HepG2 (cell line): Measurements from ENCODE around the gene PSMB1. TPM values are rescaled to one million over a fixed set of nuclear protein-coding genes. Genes with fewer than 3 reads are reported as not detected.

Experiments used
- BRCA1 ChIP-seq: sonication (generic); formaldehyde crosslinking; IDR thresholded peaks from 2 replicates; pipeline ENCODE4 v1.4.0; 2020; ENCODE audit warnings: missing genetic modification reagents
- PCBP1 ChIP-seq: fragments of 200-400 bp; formaldehyde crosslinking; IDR thresholded peaks from 2 replicates; pipeline ENCODE4 v1.6.1; 2017; ENCODE audit warnings: mild to moderate bottlenecking, low read depth, low read length, borderline replicate concordance
- PRPF4 ChIP-seq: fragments of 200-400 bp; formaldehyde crosslinking; IDR thresholded peaks from 2 replicates; pipeline ENCODE4 v1.6.1; 2016; ENCODE audit warnings: low read length, low read depth; ENCODE audit not compliant: poor library complexity, severe bottlenecking
- REL ChIP-seq: sonication (generic); formaldehyde crosslinking; conservative IDR thresholded peaks from 2 replicates; pipeline ENCODE4 v1.8.0; 2022; ENCODE audit warnings: mild to moderate bottlenecking, missing genetic modification reagents, moderate library complexity
- SP2 ChIP-seq: sonication (generic); formaldehyde crosslinking; IDR thresholded peaks from 2 replicates; pipeline ENCODE4 v1.5.1; 2020; ENCODE audit warnings: mild to moderate bottlenecking, missing genetic modification reagents
- ZMYM2 ChIP-seq: sonication (generic); formaldehyde crosslinking; IDR thresholded peaks from 2 replicates; pipeline ENCODE4 v1.8.0; 2022; ENCODE audit warnings: mild to moderate bottlenecking, missing genetic modification reagents
- ZNF329 ChIP-seq: sonication (generic); formaldehyde crosslinking; IDR thresholded peaks from 2 replicates; pipeline ENCODE4 v1.9.0; 2021; ENCODE audit warnings: low read depth, mild to moderate bottlenecking, missing genetic modification reagents
- ZNF703 ChIP-seq: sonication (generic); formaldehyde crosslinking; IDR thresholded peaks from 2 replicates; pipeline ENCODE4 v1.5.1; 2020; ENCODE audit warnings: missing genetic modification reagents, mild to moderate bottlenecking, moderate library complexity, borderline replicate concordance
- polyA plus RNA-seq, 8 experiments: library from polyadenylated mRNA; depleted of rRNA in 3 of 8; stranded (reverse) in 7 of 8; unstranded in 1 of 8; fragments of >200 nt; fragmentation: Illumina TruSeq in 4 of 8; extraction: Trizol in 4 of 8; gene quantifications; 2 replicates each; pipeline versions ENCODE4 v1.2.1 to v1.2.3, GENCODE V29; 2011 to 2016; ENCODE audit warnings: low read depth in 4 of 8, missing spikeins in 1 of 8, mixed read lengths in 1 of 8; ENCODE audit not compliant: insufficient read depth in 1 of 8
- total RNA-seq, 5 experiments: library from RNA; depleted of rRNA; stranded (reverse); fragments of >200 nt; fragmentation: Illumina TruSeq; extraction: Trizol; gene quantifications; 2 replicates each; pipeline ENCODE4 v1.2.3, GENCODE V29; 2016; ENCODE audit warnings: low read depth in 1 of 5
- TF ChIP-seq, protein P1 (sequence below): sonication (generic); formaldehyde crosslinking; IDR thresholded peaks from 2 replicates; pipeline ENCODE4 v1.4.0; 2020; ENCODE audit warnings: missing genetic modification reagents, borderline replicate concordance
- TF ChIP-seq, protein P2 (sequence below): sonication (generic); formaldehyde crosslinking; IDR thresholded peaks from 2 replicates; pipeline ENCODE4 v1.5.1; 2020; ENCODE audit warnings: mild to moderate bottlenecking, missing genetic modification reagents, borderline replicate concordance
- TF ChIP-seq, protein P3 (sequence below): sonication (generic); formaldehyde crosslinking; IDR thresholded peaks from 2 replicates; pipeline ENCODE4 v1.4.0; 2020; ENCODE audit warnings: missing genetic modification reagents
- TF ChIP-seq, protein P4 (sequence below): sonication (generic); formaldehyde crosslinking; IDR thresholded peaks from 2 replicates; pipeline ENCODE4 v1.4.0; 2020; ENCODE audit warnings: missing genetic modification reagents
- TF ChIP-seq, protein P5 (sequence below): IDR thresholded peaks from 2 replicates; pipeline ENCODE4 v1.6.1; 2016; ENCODE audit warnings: control low read depth

PSMB1 gene
- total and polyA plus RNA-seq, 2 of the 13 experiments (the other 11 are each of a cell fraction or from before 2014, with no cell fraction given), result 528 to 592 TPM

DNA sequence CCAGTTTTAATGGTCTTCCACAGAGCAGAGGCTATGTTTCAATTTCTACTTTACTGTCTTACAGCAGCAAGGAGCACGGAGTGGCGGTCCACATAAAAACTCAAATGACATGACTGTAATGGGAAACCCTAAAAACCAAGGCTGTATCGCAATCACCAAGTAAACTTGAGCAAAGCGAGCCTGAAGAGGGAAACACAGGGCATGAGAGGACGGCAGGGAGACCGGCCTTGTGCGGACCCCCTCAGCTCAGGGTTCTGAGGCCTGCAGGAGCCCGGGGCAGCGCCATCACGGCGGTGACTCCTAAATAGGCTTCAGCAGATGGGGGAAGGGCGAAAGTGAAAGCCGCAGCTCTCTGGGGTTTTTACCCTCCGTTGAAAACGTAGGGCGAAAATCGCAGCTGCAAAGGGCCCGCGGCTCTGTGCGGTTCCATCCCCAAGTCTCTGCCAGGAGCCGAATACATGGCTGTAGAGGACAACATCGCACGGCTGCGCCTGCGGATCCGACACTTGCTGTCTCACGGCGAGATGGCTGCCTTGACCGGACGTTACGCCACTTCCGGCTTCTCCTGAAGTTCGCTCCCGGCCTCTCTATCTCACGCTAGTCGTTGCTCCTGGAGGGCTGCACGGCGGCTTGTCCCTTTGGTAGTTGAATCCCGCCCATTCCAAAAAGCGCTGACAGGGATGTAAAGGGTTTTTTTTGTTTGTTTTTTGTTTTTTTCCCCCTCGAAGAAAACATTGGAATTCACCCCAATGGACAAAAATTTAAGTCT lies at the start of gene PSMB1 (continued):
- TF ChIP-seq, protein P1, sequence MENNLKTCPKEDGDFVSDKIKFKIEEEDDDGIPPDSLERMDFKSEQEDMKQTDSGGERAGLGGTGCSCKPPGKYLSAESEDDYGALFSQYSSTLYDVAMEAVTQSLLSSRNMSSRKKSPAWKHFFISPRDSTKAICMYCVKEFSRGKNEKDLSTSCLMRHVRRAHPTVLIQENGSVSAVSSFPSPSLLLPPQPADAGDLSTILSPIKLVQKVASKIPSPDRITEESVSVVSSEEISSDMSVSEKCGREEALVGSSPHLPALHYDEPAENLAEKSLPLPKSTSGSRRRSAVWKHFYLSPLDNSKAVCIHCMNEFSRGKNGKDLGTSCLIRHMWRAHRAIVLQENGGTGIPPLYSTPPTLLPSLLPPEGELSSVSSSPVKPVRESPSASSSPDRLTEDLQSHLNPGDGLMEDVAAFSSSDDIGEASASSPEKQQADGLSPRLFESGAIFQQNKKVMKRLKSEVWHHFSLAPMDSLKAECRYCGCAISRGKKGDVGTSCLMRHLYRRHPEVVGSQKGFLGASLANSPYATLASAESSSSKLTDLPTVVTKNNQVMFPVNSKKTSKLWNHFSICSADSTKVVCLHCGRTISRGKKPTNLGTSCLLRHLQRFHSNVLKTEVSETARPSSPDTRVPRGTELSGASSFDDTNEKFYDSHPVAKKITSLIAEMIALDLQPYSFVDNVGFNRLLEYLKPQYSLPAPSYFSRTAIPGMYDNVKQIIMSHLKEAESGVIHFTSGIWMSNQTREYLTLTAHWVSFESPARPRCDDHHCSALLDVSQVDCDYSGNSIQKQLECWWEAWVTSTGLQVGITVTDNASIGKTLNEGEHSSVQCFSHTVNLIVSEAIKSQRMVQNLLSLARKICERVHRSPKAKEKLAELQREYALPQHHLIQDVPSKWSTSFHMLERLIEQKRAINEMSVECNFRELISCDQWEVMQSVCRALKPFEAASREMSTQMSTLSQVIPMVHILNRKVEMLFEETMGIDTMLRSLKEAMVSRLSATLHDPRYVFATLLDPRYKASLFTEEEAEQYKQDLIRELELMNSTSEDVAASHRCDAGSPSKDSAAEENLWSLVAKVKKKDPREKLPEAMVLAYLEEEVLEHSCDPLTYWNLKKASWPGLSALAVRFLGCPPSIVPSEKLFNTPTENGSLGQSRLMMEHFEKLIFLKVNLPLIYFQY (CRISPR knock-in tag), result peak; percentile 36; the same call in 1 of the 2 replicates
- TF ChIP-seq PCBP1, result peak; percentile 84; the same call in 1 of the 2 replicates
- no peak; the same call in 1 of the 2 replicates for TF ChIP-seq REL (CRISPR knock-in tag)
- TF ChIP-seq BRCA1 (CRISPR knock-in tag), result peak; percentile 94
- TF ChIP-seq, protein P2, sequence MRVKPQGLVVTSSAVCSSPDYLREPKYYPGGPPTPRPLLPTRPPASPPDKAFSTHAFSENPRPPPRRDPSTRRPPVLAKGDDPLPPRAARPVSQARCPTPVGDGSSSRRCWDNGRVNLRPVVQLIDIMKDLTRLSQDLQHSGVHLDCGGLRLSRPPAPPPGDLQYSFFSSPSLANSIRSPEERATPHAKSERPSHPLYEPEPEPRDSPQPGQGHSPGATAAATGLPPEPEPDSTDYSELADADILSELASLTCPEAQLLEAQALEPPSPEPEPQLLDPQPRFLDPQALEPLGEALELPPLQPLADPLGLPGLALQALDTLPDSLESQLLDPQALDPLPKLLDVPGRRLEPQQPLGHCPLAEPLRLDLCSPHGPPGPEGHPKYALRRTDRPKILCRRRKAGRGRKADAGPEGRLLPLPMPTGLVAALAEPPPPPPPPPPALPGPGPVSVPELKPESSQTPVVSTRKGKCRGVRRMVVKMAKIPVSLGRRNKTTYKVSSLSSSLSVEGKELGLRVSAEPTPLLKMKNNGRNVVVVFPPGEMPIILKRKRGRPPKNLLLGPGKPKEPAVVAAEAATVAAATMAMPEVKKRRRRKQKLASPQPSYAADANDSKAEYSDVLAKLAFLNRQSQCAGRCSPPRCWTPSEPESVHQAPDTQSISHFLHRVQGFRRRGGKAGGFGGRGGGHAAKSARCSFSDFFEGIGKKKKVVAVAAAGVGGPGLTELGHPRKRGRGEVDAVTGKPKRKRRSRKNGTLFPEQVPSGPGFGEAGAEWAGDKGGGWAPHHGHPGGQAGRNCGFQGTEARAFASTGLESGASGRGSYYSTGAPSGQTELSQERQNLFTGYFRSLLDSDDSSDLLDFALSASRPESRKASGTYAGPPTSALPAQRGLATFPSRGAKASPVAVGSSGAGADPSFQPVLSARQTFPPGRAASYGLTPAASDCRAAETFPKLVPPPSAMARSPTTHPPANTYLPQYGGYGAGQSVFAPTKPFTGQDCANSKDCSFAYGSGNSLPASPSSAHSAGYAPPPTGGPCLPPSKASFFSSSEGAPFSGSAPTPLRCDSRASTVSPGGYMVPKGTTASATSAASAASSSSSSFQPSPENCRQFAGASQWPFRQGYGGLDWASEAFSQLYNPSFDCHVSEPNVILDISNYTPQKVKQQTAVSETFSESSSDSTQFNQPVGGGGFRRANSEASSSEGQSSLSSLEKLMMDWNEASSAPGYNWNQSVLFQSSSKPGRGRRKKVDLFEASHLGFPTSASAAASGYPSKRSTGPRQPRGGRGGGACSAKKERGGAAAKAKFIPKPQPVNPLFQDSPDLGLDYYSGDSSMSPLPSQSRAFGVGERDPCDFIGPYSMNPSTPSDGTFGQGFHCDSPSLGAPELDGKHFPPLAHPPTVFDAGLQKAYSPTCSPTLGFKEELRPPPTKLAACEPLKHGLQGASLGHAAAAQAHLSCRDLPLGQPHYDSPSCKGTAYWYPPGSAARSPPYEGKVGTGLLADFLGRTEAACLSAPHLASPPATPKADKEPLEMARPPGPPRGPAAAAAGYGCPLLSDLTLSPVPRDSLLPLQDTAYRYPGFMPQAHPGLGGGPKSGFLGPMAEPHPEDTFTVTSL, result peak; percentile 38; the same call in 1 of the 2 replicates
- peak; percentile 79 for TF ChIP-seq SP2 (CRISPR knock-in tag)
- TF ChIP-seq, protein P3, sequence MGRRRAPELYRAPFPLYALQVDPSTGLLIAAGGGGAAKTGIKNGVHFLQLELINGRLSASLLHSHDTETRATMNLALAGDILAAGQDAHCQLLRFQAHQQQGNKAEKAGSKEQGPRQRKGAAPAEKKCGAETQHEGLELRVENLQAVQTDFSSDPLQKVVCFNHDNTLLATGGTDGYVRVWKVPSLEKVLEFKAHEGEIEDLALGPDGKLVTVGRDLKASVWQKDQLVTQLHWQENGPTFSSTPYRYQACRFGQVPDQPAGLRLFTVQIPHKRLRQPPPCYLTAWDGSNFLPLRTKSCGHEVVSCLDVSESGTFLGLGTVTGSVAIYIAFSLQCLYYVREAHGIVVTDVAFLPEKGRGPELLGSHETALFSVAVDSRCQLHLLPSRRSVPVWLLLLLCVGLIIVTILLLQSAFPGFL (CRISPR knock-in tag), result no peak
- TF ChIP-seq, protein P4, sequence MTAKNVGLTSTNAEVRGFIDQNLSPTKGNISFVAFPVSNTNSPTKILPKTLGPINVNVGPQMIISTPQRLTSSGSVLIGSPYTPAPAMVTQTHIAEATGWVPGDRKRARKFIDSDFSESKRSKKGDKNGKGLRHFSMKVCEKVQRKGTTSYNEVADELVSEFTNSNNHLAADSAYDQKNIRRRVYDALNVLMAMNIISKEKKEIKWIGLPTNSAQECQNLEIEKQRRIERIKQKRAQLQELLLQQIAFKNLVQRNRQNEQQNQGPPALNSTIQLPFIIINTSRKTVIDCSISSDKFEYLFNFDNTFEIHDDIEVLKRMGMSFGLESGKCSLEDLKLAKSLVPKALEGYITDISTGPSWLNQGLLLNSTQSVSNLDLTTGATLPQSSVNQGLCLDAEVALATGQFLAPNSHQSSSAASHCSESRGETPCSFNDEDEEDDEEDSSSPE (CRISPR knock-in tag), result peak; percentile 33; the same call in 1 of the 2 replicates
- no peak for TF ChIP-seq ZMYM2 (CRISPR knock-in tag)
- TF ChIP-seq ZNF703 (CRISPR knock-in tag), result 0 out of 2 replicates have a peak, but pooled peaks have one; percentile 48
- TF ChIP-seq ZNF329, result peak; percentile 80; the same call in 1 of the 2 replicates
- TF ChIP-seq, protein P5, sequence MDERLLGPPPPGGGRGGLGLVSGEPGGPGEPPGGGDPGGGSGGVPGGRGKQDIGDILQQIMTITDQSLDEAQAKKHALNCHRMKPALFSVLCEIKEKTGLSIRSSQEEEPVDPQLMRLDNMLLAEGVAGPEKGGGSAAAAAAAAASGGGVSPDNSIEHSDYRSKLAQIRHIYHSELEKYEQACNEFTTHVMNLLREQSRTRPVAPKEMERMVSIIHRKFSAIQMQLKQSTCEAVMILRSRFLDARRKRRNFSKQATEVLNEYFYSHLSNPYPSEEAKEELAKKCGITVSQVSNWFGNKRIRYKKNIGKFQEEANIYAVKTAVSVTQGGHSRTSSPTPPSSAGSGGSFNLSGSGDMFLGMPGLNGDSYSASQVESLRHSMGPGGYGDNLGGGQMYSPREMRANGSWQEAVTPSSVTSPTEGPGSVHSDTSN (CRISPR knock-in tag), result 0 out of 2 replicates have a peak, but pooled peaks have one; percentile 6
- no peak for TF ChIP-seq PRPF4
